ENCODE measurements around the gene NPAS2.

The NPAS2 gene

GRCh38 chr2:100819370-100820272, at the start of gene NPAS2:
Gene NPAS2, plus strand, starts transcription at chr2:100820139. Its CDS starts 84,616 bp downstream, at chr2:100904755.
- DNase-seq: no peak

GRCh38 chr2:100771125-100771524, 48.8 kb upstream of the NPAS2 start:
- DNase-seq: no peak

- no peak for DNase-seq
These were observed 46.4 kb upstream of the NPAS2 start for GRCh38 chr2:100773538-100773937.

- no peak for DNase-seq
These were observed 43.5 kb upstream of the NPAS2 start for GRCh38 chr2:100776445-100776844.

- no peak for DNase-seq
These were observed 41.1 kb upstream of the NPAS2 start for GRCh38 chr2:100778637-100779450.

- DNase-seq: no peak
These were observed 40.1 kb upstream of the NPAS2 start for GRCh38 chr2:100779908-100780202.

GRCh38 chr2:100780203-100781008, 39.5 kb upstream of the NPAS2 start:
- DNase-seq: no peak

- DNase-seq: no peak
These were observed 39.0 kb upstream of the NPAS2 start for GRCh38 chr2:100781009-100781325.

GRCh38 chr2:100781523-100782379, 38.2 kb upstream of the NPAS2 start:
- DNase-seq: no peak

GRCh38 chr2:100782380-100782878, 37.5 kb upstream of the NPAS2 start:
- no peak for DNase-seq

- no peak for DNase-seq
These were observed 36.0 kb upstream of the NPAS2 start for GRCh38 chr2:100783987-100784386.

GRCh38 chr2:100784681-100785080, 35.3 kb upstream of the NPAS2 start:
- no peak for DNase-seq

GRCh38 chr2:100785626-100786296, 34.2 kb upstream of the NPAS2 start:
- DNase-seq: no peak

GRCh38 chr2:100786297-100786658, 33.7 kb upstream of the NPAS2 start:
- no peak for DNase-seq

GRCh38 chr2:100786985-100787384, 33.0 kb upstream of the NPAS2 start:
- DNase-seq: no peak

- no peak for DNase-seq
These were observed 30.6 kb upstream of the NPAS2 start for GRCh38 chr2:100789361-100789760.

GRCh38 chr2:100791294-100791935, 28.5 kb upstream of the NPAS2 start:
- DNase-seq: no peak

GRCh38 chr2:100791936-100792308, 28.0 kb upstream of the NPAS2 start:
- no peak for DNase-seq

GRCh38 chr2:100793220-100793619, 26.7 kb upstream of the NPAS2 start:
- no peak for DNase-seq

GRCh38 chr2:100793982-100794381, 26.0 kb upstream of the NPAS2 start:
- no peak for DNase-seq

- no peak for DNase-seq
These were observed 23.3 kb upstream of the NPAS2 start for GRCh38 chr2:100796499-100797100.

Data from RPMI8226 (cell line).